Endometrial microvascular endothelial cells (primary cell): ENCODE measurements around the gene SP5. TPM values are rescaled to one million over a fixed set of nuclear protein-coding genes. Genes with fewer than 3 reads are reported as not detected.

ENCODE experiments used
- in situ Hi-C: cut with HindIII; loops from 2 replicates; pipeline ENCODE4 v1.10.0; 2017; ENCODE audit warnings: low sequenced_read_pairs, low pct_unique_long_range_greater_than_20kb; ENCODE audit errors: inconsistent ontology term
- total RNA-seq: library from RNA; depleted of rRNA; stranded (reverse); fragments of >200 nt; gene quantifications from one replicate; pipeline ENCODE4 v1.2.3, GENCODE V29; 2015; ENCODE audit errors: inconsistent ontology term

Gene SP5
- total RNA-seq, 1 donor from 2014 or later: not detected

GRCh38 chr2:170707821-170708795 lies 7.0 kb upstream of the SP5 start:
- in situ Hi-C loops: no loop called here

- in situ Hi-C loops: no loop called here
Measured at GRCh38 chr2:170710609-170710979, 4.5 kb upstream of the SP5 start.

GRCh38 chr2:170711196-170711773 lies 3.9 kb upstream of the SP5 start:
- in situ Hi-C loops: no loop called here

DNA sequence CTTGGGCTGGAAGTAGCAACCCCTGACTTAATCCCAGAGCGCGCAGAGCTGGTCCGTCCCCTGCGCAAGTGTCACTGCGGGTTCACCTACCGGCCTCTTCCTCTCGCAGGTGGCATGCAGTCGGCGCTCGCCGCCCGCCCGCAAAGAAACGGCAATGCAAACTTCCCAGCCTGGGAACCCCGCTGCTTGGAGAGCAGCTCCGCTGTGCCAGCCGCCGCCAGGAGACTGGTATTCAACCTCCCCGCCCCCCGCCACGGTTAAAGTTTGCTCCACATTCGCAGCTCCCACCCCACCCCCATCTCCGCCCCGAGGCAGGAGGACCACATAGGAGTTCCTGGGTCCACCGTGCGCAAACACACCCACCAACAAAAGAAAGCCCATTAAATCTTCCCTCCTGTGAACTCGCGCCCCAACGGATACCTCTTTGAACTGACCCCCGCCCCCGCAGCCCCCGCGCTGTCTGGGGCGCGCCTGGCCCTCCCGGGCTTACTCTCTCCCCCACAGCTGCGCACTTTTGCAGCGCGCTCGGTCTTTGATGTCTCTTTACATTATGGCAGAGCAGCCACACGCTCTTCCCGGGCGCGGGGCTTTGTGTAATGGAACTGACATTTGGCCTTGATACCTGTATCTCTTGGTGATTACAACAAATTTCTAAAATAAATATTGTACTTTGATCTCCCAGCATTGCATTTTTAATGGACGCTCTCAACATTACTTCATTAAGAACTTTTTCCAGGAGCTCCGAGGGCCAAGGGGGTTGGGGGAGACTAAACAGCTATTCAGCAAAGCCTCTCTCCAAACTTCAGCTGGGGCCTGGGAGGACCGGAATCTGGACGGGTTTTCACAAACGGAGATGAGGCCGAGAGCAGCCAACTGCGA lies 3.1 kb upstream of the SP5 start:
- in situ Hi-C loops: no loop called here

DNA sequence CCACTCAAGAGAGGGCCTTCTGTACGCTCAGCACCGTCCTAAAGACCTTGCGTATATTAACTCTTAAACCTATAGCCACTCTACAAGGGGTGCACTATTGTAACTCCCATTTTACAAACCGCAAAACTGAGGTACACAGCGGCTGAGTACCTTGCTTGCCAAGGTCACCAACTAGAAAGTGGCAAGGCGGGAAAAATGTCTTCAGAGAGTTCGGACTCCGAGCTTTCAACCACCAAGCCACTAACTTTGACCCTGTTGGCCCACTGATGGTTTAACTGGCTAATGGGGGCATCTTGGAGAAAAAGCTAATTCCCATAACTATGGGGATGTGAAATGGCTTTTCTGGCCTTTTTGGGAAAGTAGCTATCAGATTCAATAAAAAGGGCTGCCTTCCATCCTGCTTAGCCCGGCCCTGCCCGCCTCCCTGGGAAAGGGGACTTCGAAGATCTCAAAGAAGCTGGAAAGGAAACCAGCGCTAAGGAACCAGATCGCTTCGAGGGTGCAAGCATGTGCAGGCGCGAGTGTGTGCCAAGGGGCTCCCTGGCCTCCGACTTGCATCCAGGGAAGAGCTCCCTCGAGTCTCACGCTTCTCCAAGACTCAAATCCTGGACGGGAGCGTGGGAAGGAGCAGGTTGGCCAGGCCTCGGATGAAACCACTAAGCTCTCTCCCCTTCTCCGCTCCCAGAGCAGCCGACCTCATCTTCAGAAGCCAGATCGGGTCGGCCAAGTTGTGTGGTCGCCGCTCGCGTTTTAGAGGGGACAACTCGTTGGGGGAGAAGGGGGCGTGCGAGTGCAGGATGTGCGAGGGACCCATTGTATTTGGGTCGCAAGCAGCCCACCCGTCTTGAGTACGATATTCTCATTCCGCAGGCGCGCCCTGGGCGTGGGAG lies 2.2 kb upstream of the SP5 start:
- in situ Hi-C loops: no loop called here

DNA sequence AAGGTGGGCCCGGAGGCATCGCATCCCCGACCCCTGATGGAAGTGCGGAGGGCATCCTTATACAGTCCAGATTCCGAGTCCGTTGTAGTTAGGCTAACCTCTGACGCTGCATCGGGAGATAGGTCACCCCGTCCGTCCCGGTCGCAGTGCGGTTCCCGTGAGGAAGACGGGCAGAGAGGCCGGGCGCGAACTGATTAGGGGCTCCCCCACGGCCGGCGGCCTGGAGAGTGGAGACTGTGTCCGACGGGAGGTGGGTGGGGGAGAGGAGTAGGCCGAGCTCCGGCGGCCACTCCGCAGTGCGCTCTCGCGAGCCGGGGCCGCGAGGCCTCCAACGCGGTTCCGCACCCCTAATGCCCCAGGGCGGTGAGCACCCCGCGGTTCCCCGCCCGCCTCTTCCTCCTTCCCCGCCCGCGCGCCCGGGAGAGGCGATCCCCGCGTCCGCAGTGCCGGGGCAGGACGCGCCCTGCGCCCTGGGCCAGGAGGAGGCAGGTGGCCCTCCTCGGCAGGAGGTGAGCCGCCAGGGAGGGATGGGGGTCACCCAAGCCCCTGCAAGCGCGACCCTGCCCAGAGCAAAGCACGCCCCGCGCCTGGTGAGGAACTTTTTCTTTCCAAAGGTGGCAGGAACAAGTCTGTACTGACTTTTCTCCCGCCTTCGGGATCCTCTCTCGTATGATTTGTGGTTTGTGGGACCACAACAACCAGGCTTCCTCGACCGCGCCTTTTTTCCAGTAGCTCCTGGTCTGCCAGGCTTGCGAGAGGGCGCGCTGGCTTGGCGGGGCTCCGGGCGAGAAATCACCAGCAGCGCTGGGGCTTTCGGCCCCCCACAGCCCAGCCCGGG lies 1.4 kb upstream of the SP5 start:
- in situ Hi-C loops: no loop called here

GRCh38 chr2:170714381-170715061 lies 616 bp upstream of the SP5 start:
- in situ Hi-C loops: no loop called here

DNA sequence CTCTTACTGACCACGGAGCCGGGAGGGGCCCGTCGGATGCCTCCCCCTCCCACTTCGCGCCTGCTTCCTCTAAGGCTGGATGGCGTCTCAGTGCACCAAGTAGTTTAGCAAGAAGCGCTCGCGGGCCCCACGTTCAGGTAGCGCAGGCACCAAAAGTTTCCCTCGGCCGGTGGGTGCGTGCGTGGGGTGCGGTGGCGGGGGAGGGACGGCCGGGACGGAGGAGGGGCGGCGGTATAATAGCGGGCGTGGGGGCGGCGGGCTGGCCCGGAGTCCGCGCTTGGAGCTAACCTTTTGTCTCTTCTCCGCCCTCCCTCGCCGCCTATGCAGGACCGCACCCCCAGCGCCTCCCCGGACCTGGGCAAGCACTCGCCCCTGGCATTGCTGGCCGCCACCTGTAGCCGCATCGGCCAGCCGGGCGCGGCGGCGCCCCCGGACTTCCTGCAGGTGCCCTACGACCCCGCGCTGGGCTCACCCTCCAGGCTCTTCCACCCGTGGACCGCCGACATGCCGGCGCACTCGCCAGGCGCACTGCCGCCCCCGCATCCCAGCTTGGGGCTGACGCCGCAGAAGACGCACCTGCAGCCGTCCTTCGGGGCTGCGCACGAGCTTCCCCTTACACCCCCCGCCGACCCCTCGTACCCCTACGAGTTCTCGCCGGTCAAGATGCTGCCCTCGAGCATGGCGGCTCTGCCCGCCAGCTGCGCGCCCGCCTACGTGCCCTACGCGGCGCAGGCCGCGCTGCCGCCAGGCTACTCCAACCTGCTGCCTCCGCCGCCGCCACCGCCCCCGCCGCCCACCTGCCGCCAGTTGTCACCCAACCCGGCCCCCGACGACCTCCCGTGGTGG lies 1.0 kb downstream of the SP5 start:
- in situ Hi-C loops: no loop called here

GRCh38 chr2:170716851-170717598 lies 1.9 kb downstream of the SP5 start:
- in situ Hi-C loops: no loop called here

DNA sequence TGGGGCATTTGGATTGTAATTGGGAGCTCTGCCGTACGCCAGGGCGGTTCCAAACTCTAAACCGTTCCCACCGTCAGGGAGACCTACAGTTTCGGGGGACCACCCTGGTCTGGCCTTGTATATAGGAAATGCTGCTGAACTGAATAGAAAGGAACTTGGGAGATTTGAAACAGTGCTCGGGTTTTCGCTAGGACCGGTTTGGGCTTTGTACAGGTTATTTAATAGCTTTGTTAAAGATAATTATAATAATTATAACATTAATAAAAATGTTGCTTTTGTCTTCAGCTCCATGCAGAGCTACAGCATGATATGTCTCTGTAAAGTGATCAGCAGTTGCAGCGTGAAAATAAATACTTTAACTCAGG lies 2.4 kb downstream of the SP5 start:
- in situ Hi-C loops: no loop called here

DNA sequence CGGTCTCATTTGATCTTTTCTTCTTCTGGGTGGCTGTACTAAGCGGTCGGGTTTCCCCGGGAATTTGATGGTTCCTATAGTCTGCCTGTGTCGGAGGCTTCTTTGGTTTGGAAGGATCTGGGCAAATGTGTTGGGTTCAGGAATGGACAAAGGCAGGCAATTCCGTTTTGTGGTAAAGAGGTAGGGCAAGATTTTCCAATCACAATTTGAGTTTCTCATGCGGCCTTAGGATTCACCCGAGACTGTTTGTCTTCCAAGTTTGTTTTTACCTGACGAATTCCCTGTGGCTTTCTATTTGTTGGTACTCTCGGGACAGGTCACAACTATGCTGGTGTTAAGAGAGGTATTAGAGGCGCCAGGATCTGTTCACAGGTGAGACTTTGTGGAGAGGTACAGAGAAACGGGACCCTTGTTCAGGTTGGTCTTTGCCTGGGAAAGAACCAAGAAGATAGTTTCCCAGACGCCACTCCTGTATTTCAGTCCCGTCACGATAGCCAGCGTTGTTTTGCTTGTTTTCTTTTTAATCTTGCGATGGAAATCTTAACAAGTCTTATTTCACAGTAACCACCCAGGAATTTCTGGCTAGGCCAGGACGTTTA lies 3.0 kb downstream of the SP5 start:
- in situ Hi-C loops: no loop called here

DNA sequence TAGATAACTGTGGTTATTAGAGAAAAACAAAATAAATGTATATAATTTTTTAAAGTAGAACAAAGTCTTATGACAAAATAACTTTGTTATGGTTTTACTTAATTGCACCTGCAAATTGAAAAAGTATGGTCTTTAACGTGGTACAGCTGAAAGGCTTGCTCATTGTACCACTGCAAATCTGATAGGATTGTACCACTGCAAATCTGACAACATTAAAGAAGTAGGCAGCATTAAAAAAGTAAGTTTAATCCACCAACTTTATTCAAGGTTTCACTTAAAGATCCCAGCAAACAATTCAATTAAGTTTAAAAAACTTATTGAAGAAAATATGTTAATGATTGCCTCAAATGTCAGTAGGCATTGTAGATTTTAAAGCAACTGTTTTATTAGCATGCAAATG lies 4.7 kb downstream of the SP5 start:
- in situ Hi-C loops: no loop called here

DNA sequence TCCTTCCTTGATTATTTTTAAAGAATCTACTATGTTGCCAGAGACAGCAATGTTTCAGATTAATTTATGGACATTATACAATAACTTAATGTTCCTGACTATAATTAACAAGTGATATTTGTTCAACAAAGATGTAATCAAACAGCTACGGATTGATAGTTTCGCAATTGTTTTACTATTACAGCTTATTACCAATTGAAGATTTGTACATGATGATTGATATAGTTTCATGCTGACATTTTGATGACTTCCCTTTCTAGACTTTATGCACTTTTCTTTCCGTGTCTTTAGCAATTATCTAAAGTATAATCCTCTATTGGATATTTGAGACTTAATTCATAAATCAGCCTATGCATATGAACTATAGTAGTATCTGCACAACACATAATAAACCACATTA lies 6.5 kb downstream of the SP5 start:
- in situ Hi-C loops: no loop called here

- in situ Hi-C loops: no loop called here
Measured at GRCh38 chr2:170722301-170722700, 7.2 kb downstream of the SP5 start.

GRCh38 chr2:170723446-170723958 lies 8.4 kb downstream of the SP5 start:
- in situ Hi-C loops: no loop called here
